Epithelial cell of esophagus (primary cell): ENCODE measurements around the gene RAMACL.

Source experiments
- DNase-seq: peaks from one replicate; pipeline ENCODE4 v3.0.0; 2010; ENCODE audit warnings: low read depth
- H3K4me3 ChIP-seq: 2 replicates; pipeline ENCODE4 v1.5.1; 2011; ENCODE audit warnings: mild to moderate bottlenecking, low read length, control low read depth
- CTCF ChIP-seq: IDR thresholded peaks from 2 replicates; pipeline ENCODE4 v1.5.1; 2011; ENCODE audit warnings: low read depth, mild to moderate bottlenecking, low read length, control low read depth, inconsistent platforms; ENCODE audit not compliant: insufficient read depth; ENCODE audit errors: missing control alignments

RAMACL gene

GRCh38 chr6:166560222-166560621 lies 26.3 kb downstream of the RAMACL start:
- DNase-seq = no peak
- H3K4me3 ChIP-seq = no peak overlapping the region
- TF ChIP-seq CTCF = no peak

GRCh38 chr6:166559662-166560061 lies 26.8 kb downstream of the RAMACL start:
- H3K4me3 ChIP-seq = no peak overlapping the region
- DNase-seq = no peak
- TF ChIP-seq CTCF = no peak

GRCh38 chr6:166559211-166559610 lies 27.3 kb downstream of the RAMACL start:
- peak; percentile 96 for DNase-seq
- no peak overlapping the region for H3K4me3 ChIP-seq

GRCh38 chr6:166558156-166559005 lies 28.1 kb downstream of the RAMACL start:
- no peak for TF ChIP-seq CTCF
- no peak overlapping the region for H3K4me3 ChIP-seq
- DNase-seq = no peak

More at GRCh38 chr6:166559211-166559610, 27.3 kb downstream of the RAMACL start:
- no peak for TF ChIP-seq CTCF

GRCh38 chr6:166556863-166557322 lies 29.6 kb downstream of the RAMACL start:
- TF ChIP-seq CTCF = no peak
- DNase-seq = peak; percentile 99
- H3K4me3 ChIP-seq = peak overlapping the region; percentile 3

GRCh38 chr6:166556336-166556735 lies 30.1 kb downstream of the RAMACL start:
- DNase-seq = no peak

More at GRCh38 chr6:166556336-166556735, 30.1 kb downstream of the RAMACL start:
- no peak overlapping the region for H3K4me3 ChIP-seq
- no peak for TF ChIP-seq CTCF
